Measurements from ENCODE around the gene COL18A1. TPM values are rescaled to one million over a fixed set of nuclear protein-coding genes. Genes with fewer than 3 reads are reported as not detected.

The COL18A1 gene
- polyA plus RNA-seq, 1 donor (not counting 4 experiments of a cell fraction or from before 2014, with no cell fraction given) = 13.0 TPM

DNA sequence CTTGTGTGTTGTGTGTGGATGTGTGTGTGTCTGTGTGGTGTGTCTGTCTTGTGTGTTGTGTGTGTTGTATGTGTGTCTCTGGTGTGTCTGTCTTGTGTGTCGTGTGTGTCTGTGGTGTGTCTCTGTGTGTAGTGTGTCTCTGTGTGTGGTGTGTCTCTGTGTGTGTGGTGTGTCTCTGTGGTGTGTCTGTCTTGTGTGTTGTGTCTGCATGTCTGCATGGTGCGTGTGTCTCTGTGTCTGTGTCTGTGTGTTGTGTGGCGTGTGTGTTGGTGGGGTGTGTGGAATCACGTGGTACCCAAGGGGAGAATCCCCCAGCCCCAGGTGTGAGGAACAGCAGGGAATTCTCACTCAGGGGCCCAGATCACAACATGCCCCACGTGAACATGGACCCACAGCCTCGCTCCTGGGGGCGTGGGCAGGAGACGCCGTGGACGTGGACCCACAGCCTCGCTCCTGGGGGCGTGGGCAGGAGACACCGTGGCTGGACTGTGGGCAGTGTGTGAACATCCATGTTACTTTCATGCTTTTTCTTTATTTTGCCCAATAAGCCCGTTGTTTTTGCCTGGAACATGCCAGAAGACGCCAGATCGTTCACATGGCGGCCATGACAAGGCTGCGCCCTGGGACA, 69.5 kb downstream of the COL18A1 start:
- H3K4me3 ChIP-seq (ENCODE audit: control insufficient read depth in 2 of 3, extremely low read depth in 1 of 3, insufficient read depth in 2 of 3, low read depth in 1 of 3, low read length in 3 of 3) = no peak overlapping the region
- DNase-seq (ENCODE audit: low read depth, low spot score) = no peak
- no peak overlapping the region for H3K27ac ChIP-seq (ENCODE audit: control insufficient read depth, insufficient read depth, low read length)
- H3K9me1 ChIP-seq (ENCODE audit: control insufficient read depth, extremely low read depth, insufficient read depth, low read length) = no peaks in the 10 kb centered on the region
- H4K20me1 ChIP-seq (ENCODE audit: control insufficient read depth, extremely low read depth, insufficient read depth, low read length) = no peaks in the 10 kb centered on the region
- peaks cover 7 to 10% of the 10 kb centered on the region in 2 experiments for H3K36me3 ChIP-seq (ENCODE audit: control insufficient read depth in 2 of 2, extremely low read depth in 1 of 2, insufficient read depth in 2 of 2, low read length in 2 of 2)
- no peaks in the 10 kb centered on the region for H3K79me2 ChIP-seq (ENCODE audit: control insufficient read depth, insufficient read depth, low read length)
- TF ChIP-seq EZH2 (IDR thresholded peaks at IDR 0.05; ENCODE audit: low read length) = no peak
- TF ChIP-seq, protein P1, sequence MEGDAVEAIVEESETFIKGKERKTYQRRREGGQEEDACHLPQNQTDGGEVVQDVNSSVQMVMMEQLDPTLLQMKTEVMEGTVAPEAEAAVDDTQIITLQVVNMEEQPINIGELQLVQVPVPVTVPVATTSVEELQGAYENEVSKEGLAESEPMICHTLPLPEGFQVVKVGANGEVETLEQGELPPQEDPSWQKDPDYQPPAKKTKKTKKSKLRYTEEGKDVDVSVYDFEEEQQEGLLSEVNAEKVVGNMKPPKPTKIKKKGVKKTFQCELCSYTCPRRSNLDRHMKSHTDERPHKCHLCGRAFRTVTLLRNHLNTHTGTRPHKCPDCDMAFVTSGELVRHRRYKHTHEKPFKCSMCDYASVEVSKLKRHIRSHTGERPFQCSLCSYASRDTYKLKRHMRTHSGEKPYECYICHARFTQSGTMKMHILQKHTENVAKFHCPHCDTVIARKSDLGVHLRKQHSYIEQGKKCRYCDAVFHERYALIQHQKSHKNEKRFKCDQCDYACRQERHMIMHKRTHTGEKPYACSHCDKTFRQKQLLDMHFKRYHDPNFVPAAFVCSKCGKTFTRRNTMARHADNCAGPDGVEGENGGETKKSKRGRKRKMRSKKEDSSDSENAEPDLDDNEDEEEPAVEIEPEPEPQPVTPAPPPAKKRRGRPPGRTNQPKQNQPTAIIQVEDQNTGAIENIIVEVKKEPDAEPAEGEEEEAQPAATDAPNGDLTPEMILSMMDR (optimal IDR thresholded peaks at IDR 0.05 in 1 of 3, IDR thresholded peaks at IDR 0.05 in 1 of 3, conservative IDR thresholded peaks at IDR 0.05 in 1 of 3; ENCODE audit: extremely low read depth in 1 of 3, insufficient read depth in 2 of 3, low read length in 3 of 3) = no peak
- dilution Hi-C loops (cut with MboI; ENCODE audit: extremely low pct_ligation_motif_present, low sequenced_read_pairs) = no loop called here
- peaks cover 22% of the 10 kb centered on the region for H3K4me1 ChIP-seq (ENCODE audit: control insufficient read depth, extremely low read depth, insufficient read depth, low read length)
- H3K4me2 ChIP-seq (ENCODE audit: control insufficient read depth, extremely low read depth, insufficient read depth, low read depth, low read length) = no peak overlapping the region
- H3K9ac ChIP-seq (ENCODE audit: control insufficient read depth, extremely low read depth, insufficient read depth, low read length) = no peak overlapping the region
- FAIRE-seq = peak; percentile 9
- no peaks in the 10 kb centered on the region for H3K27me3 ChIP-seq (ENCODE audit: control insufficient read depth, extremely low read depth, insufficient read depth, low read length)
- no peaks in the 10 kb centered on the region for H3K9me3 ChIP-seq (ENCODE audit: control insufficient read depth, low read depth, low read length)
- no peak overlapping the region for H2AFZ ChIP-seq (ENCODE audit: control insufficient read depth, low read length)

DNA sequence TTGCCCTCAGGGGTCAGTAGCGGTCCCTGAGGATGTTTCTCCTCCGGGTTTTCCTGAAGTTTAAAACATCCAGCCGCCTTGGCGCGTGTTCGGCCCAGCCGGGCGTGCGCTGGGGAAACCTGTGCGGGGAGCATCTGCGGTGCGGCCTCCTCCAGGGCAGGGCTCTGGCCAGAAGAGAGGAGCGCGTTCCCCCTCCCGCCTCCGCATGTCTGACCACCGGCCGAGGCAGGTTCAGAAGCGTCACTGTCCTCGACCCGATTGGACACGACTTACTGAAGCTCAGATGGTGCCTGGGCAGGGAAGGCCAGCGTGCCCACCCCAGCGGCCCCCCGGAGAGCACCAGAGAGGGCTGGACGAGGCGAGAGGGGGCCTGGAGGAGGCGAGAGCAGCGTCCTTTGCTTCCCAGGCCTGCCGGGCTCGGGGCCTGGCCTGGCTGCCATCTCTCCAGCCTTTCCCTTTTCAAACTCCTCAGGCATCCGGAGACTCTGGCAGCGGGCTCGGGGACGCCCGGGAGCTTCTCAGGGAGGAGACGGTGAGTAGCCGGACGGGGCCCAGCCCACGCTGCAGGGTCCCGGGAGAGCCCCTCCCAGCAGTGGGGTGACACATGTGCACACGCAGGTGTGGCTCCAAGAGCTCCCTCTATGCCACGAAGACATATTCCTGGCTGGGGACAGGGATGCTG, 70.2 kb downstream of the COL18A1 start:
- Histone ChIP-seq H3K4me3 (ENCODE audit: control insufficient read depth in 2 of 3, extremely low read depth in 1 of 3, insufficient read depth in 2 of 3, low read depth in 1 of 3, low read length in 3 of 3) (no peak overlapping the region), H3K27ac (ENCODE audit: control insufficient read depth, insufficient read depth, low read length) (no peak overlapping the region), H3K36me3 (ENCODE audit: control insufficient read depth in 2 of 2, extremely low read depth in 1 of 2, insufficient read depth in 2 of 2, low read length in 2 of 2) (peaks cover 7 to 10% of the 10 kb centered on the region in 2 experiments), H3K9ac (ENCODE audit: control insufficient read depth, extremely low read depth, insufficient read depth, low read length) (no peak overlapping the region), H4K20me1 (ENCODE audit: control insufficient read depth, extremely low read depth, insufficient read depth, low read length) (no peaks in the 10 kb centered on the region), H3K27me3 (ENCODE audit: control insufficient read depth, extremely low read depth, insufficient read depth, low read length) (no peaks in the 10 kb centered on the region), H2AFZ (ENCODE audit: control insufficient read depth, low read length) (no peak overlapping the region), H3K9me3 (ENCODE audit: control insufficient read depth, low read depth, low read length) (no peaks in the 10 kb centered on the region), H3K4me1 (ENCODE audit: control insufficient read depth, extremely low read depth, insufficient read depth, low read length) (peaks cover 19% of the 10 kb centered on the region), H3K79me2 (ENCODE audit: control insufficient read depth, insufficient read depth, low read length) (no peaks in the 10 kb centered on the region), H3K9me1 (ENCODE audit: control insufficient read depth, extremely low read depth, insufficient read depth, low read length) (no peaks in the 10 kb centered on the region), H3K4me2 (ENCODE audit: control insufficient read depth, extremely low read depth, insufficient read depth, low read depth, low read length) (no peak overlapping the region)
- FAIRE-seq = no peak
- dilution Hi-C loops (cut with MboI; ENCODE audit: extremely low pct_ligation_motif_present, low sequenced_read_pairs) = no loop called here
- DNase-seq (ENCODE audit: low read depth, low spot score) = no peak
- no peak for TF ChIP-seq EZH2 (IDR thresholded peaks at IDR 0.05; ENCODE audit: low read length)
- TF ChIP-seq, protein P1 (optimal IDR thresholded peaks at IDR 0.05 in 1 of 3, IDR thresholded peaks at IDR 0.05 in 1 of 3, conservative IDR thresholded peaks at IDR 0.05 in 1 of 3; ENCODE audit: extremely low read depth in 1 of 3, insufficient read depth in 2 of 3, low read length in 3 of 3) = no peak

Measured in keratinocyte (primary cell).